Muscle layer of colon (tissue), 2 donors: Measurements from ENCODE around the gene CREBBP.

Experiments
- H3K27ac ChIP-seq: one replicate; pipeline ENCODE4 v1.7.0; 2013; ENCODE audit warnings: low read depth, mild to moderate bottlenecking, low read length, moderate library complexity
- H3K27me3 ChIP-seq, 2 donors: one replicate each; pipeline ENCODE4 v1.7.0; 2013; ENCODE audit warnings: low read length in 2 of 2, mild to moderate bottlenecking in 2 of 2; ENCODE audit not compliant: insufficient read depth in 2 of 2, control insufficient read depth in 1 of 2
- H3K36me3 ChIP-seq: one replicate; pipeline ENCODE4 v1.7.0; 2013; ENCODE audit warnings: mild to moderate bottlenecking, low read length; ENCODE audit not compliant: insufficient read depth
- H3K4me1 ChIP-seq: one replicate; pipeline ENCODE4 v1.7.0; 2013; ENCODE audit warnings: mild to moderate bottlenecking, low read length; ENCODE audit not compliant: insufficient read depth
- H3K4me3 ChIP-seq, 2 donors: one replicate each; pipeline ENCODE4 v1.7.0; 2013; ENCODE audit warnings: low read length in 2 of 2, low read depth in 1 of 2, mild to moderate bottlenecking in 1 of 2, moderate library complexity in 1 of 2
- H3K9ac ChIP-seq: one replicate; pipeline ENCODE4 v1.7.0; 2013; ENCODE audit warnings: low read length
- H3K9me3 ChIP-seq: one replicate; pipeline ENCODE4 v1.7.0; 2013; ENCODE audit warnings: mild to moderate bottlenecking, low read length
- donor health status: abdominal sarcoma.
- donor health status: Adenocarcinoma of cecum.

CREBBP gene

DNA sequence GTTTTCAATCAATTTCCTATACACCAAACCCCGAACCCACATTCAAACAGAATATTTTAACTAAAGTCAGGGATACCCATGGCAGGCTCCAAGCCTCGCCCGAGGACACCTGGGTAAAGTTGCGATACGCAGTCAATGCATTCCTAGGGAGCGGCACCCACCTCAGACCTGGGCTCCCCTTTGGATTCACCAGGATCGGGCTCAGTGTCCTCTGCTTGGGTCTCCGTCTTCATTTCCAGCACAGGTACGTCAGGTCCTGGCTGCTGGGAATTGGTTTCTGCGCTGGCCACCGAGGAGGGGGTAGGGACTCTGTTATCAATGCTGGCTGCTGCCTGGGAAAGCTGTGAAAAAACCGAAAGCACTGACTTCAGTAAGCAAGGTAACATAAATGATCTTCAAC, 111.5 kb downstream of the CREBBP start:
- Histone ChIP-seq H3K27me3 (no peaks in the 10 kb centered on the region), H3K4me1 (no peaks in the 10 kb centered on the region), H3K36me3 (peaks cover 71% of the 10 kb centered on the region), H3K9ac (no peak overlapping the region), H3K4me3 (no peak overlapping the region), H3K27ac (no peak overlapping the region), H3K9me3 (no peaks in the 10 kb centered on the region)

DNA sequence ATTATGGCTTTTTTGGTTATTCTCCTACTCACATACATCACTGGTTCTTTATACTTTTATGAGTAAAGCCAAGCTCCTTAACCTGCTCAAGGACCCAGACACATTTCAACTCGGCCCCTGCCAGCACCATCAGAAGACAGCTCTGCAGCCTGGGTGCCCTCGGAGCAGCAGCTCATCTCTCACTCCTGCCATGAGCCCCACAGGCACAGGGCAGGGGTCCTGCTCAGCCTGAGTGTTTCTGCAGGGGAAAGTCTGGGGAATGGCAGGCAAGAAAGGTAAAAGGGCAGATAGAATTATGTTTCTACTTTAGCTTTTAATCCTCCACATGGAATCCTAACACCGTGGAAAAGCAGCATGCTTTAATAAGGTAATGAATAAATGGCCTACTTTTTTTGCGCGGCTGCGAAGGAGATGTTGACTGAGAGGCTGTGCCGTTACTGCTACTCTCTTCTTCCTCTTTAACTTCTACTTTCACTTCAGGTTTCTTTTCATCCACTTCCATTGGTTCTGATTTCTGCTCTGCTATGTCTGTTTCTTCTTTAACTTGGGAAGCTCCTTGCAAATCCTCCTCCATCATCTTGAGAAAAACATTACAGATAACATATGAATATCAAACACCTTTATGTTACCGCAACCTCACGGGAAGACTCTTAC, 113.1 kb downstream of the CREBBP start:
- H3K4me3 ChIP-seq, result no peak overlapping the region
- H3K27ac ChIP-seq, result no peak overlapping the region
- H3K4me1 ChIP-seq, result no peaks in the 10 kb centered on the region
- H3K9ac ChIP-seq, result no peak overlapping the region
- H3K36me3 ChIP-seq, result peaks cover 60% of the 10 kb centered on the region
- no peaks in the 10 kb centered on the region for H3K27me3 ChIP-seq
- no peaks in the 10 kb centered on the region for H3K9me3 ChIP-seq

GRCh38 chr16:3766177-3766576, 114.3 kb downstream of the CREBBP start:
- Histone ChIP-seq H3K9ac (no peak overlapping the region), H3K4me1 (no peaks in the 10 kb centered on the region), H3K4me3 (no peak overlapping the region), H3K27me3 (no peaks in the 10 kb centered on the region), H3K36me3 (peaks cover 66% of the 10 kb centered on the region), H3K27ac (no peak overlapping the region), H3K9me3 (no peaks in the 10 kb centered on the region)

DNA sequence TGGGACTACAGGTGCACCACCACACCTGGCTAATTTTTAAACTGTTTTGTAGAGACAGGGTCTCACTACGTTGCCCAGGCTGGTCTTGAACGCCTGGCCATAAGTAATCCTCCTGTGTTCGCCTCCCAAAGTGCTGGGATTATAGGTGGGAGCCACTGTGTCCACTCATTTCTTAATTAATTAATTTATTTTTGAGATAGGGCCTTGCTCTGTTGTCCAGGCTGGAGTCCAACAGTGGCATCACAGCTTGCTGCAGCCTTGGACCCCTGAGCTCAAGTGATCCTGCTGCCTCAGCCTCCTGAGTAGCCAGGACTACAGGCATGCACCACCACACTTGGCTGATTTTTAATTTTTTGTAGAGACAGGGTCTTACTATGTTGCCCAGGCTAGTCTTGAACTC, 116.1 kb downstream of the CREBBP start:
- Histone ChIP-seq H3K36me3 (peaks cover 56% of the 10 kb centered on the region), H3K4me3 (no peak overlapping the region)

GRCh38 chr16:3762107-3762750, 118.3 kb downstream of the CREBBP start:
- H3K36me3 ChIP-seq, result peaks cover 53% of the 10 kb centered on the region
- no peak overlapping the region for H3K4me3 ChIP-seq
- H3K27ac ChIP-seq, result no peak overlapping the region
- H3K27me3 ChIP-seq, result no peaks in the 10 kb centered on the region
- no peak overlapping the region for H3K9ac ChIP-seq
- no peaks in the 10 kb centered on the region for H3K9me3 ChIP-seq
- H3K4me1 ChIP-seq, result no peaks in the 10 kb centered on the region

More for the DNA sequence above, 116.1 kb downstream of the CREBBP start:
- Histone ChIP-seq H3K4me1 (no peaks in the 10 kb centered on the region), H3K9ac (no peak overlapping the region), H3K27me3 (no peaks in the 10 kb centered on the region), H3K27ac (no peak overlapping the region), H3K9me3 (no peaks in the 10 kb centered on the region)

- H3K4me3 ChIP-seq, result no peak overlapping the region
- H3K27ac ChIP-seq, result no peak overlapping the region
- no peaks in the 10 kb centered on the region for H3K27me3 ChIP-seq
- H3K9ac ChIP-seq, result no peak overlapping the region
- no peaks in the 10 kb centered on the region for H3K4me1 ChIP-seq
- no peaks in the 10 kb centered on the region for H3K9me3 ChIP-seq
- H3K36me3 ChIP-seq, result peaks cover 53% of the 10 kb centered on the region
Measured at GRCh38 chr16:3761375-3762106, 119.0 kb downstream of the CREBBP start.

DNA sequence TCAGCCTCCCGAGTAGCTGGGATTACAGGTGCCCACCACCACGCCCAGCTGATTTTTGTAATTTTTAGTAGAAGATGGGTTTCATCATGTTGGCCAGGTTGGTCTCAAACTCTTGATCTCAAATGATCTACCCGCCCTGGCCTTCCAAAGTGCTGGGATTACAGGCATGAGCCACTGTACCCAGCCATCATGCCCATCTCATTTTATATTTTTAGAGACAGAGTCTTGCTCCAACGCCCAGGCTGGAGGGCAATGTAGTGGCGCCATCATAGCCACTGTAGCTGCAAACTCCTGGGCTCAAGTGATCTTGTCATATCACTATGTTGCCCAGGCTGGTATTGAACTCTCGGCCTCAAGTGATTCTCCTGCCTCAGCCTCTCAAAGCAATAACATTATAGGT, 120.0 kb downstream of the CREBBP start:
- Histone ChIP-seq H3K27ac (no peak overlapping the region), H3K9me3 (no peaks in the 10 kb centered on the region), H3K27me3 (no peaks in the 10 kb centered on the region), H3K36me3 (peaks cover 53% of the 10 kb centered on the region), H3K4me1 (no peaks in the 10 kb centered on the region), H3K4me3 (no peak overlapping the region), H3K9ac (no peak overlapping the region)

DNA sequence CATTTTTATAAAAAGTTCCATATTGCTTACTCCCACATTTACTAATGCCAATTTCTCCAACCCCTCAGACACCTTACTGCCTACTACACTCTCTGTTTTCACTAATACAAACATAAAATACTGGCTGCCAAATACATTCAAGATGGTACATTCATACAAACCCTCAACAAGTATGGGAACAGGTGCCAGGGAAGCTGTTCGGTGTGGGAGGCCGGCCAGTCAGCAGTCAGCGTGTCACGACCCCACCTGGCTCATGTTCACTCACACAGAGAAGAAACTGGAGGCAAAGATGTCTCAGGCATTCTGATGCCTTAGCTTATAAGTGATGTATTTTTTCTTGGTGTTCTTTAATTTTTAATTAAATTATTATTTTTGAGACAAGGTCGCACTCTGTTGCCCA, 120.8 kb downstream of the CREBBP start:
- H3K4me3 ChIP-seq, result no peak overlapping the region
- no peak overlapping the region for H3K9ac ChIP-seq
- peaks cover 2% of the 10 kb centered on the region for H3K4me1 ChIP-seq
- H3K9me3 ChIP-seq, result no peaks in the 10 kb centered on the region
- no peak overlapping the region for H3K27ac ChIP-seq
- peaks cover 52% of the 10 kb centered on the region for H3K36me3 ChIP-seq
- H3K27me3 ChIP-seq, result no peaks in the 10 kb centered on the region

DNA sequence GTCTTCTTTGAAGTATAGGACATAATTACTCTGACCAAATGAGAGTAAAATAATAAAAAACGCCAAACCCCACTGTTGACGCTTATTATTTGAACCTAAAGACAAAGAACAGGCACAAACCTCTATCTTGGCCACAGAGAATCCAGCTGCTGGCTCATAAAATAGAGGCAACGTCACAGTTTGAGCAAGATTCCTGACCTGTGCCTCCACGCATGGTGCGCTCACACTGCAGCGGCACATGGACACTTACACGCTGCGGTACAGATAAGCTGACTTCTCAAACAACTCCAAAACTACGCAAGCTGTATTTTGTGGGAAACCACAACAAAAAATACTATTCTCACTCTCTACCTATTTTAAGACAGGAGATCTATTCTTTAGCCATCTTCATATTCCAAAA, 124.4 kb downstream of the CREBBP start:
- H3K27ac ChIP-seq, result no peak overlapping the region
- no peaks in the 10 kb centered on the region for H3K9me3 ChIP-seq
- H3K4me3 ChIP-seq, result no peak overlapping the region
- H3K9ac ChIP-seq, result no peak overlapping the region
- no peaks in the 10 kb centered on the region for H3K27me3 ChIP-seq
- H3K36me3 ChIP-seq, result peaks cover 60% of the 10 kb centered on the region
- H3K4me1 ChIP-seq, result peaks cover 12% of the 10 kb centered on the region

- no peaks in the 10 kb centered on the region for H3K27me3 ChIP-seq
- H3K4me1 ChIP-seq, result peaks cover 12% of the 10 kb centered on the region
- H3K36me3 ChIP-seq, result peaks cover 61% of the 10 kb centered on the region
- H3K9me3 ChIP-seq, result no peaks in the 10 kb centered on the region
- H3K9ac ChIP-seq, result no peak overlapping the region
- no peak overlapping the region for H3K27ac ChIP-seq
- H3K4me3 ChIP-seq, result no peak overlapping the region
Measured at GRCh38 chr16:3755249-3755648, 125.3 kb downstream of the CREBBP start.

DNA sequence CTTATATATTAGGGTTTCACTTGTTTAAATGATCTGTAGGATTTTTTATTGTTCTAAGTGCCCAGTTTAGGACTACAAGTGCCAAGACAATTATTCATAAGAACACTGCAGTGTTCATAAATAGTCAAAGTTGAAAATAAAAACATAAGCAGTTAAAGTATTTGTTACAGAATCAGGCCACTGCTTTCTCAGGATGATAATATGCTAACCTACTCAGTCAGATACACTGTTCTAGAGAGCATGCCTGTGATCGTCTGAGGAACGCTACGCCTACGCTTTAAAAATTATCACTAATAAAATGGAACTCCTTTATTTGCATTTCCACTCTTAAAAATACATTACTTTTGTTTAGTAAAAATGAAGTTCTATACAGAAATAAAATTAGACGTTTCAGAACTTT, 125.7 kb downstream of the CREBBP start:
- Histone ChIP-seq H3K4me3 (no peak overlapping the region), H3K27me3 (no peaks in the 10 kb centered on the region), H3K9me3 (no peaks in the 10 kb centered on the region), H3K4me1 (peaks cover 12% of the 10 kb centered on the region), H3K9ac (no peak overlapping the region), H3K36me3 (peaks cover 66% of the 10 kb centered on the region), H3K27ac (no peak overlapping the region)
